H9 (cell line): ENCODE measurements around the gene SETD4. TPM values are rescaled to one million over a fixed set of nuclear protein-coding genes. Genes with fewer than 3 reads are reported as not detected.

Source experiments
- DNase-seq: peaks from one replicate; pipeline ENCODE4 v3.0.0-alpha.2; 2017
- H2AFZ ChIP-seq: one replicate; pipeline ENCODE4 v1.6.1; 2013; ENCODE audit warnings: mild to moderate bottlenecking, low read length, control low read depth, moderate library complexity
- H2AK5ac ChIP-seq: 2 replicates; pipeline ENCODE4 v1.6.1; 2013; ENCODE audit warnings: low read length, control low read depth, mixed read lengths; ENCODE audit not compliant: insufficient read length
- H2BK120ac ChIP-seq: one replicate; pipeline ENCODE4 v1.6.1; 2013; ENCODE audit warnings: low read depth, mild to moderate bottlenecking, low read length, control low read depth, inconsistent platforms; ENCODE audit not compliant: poor library complexity, severe bottlenecking
- H2BK12ac ChIP-seq: 2 replicates; pipeline ENCODE4 v1.6.1; 2013; ENCODE audit warnings: low read length, control low read depth, mixed read lengths, low read depth; ENCODE audit not compliant: insufficient read length
- H2BK15ac ChIP-seq: 2 replicates; pipeline ENCODE4 v1.6.1; 2013; ENCODE audit warnings: low read depth, low read length, control low read depth
- H2BK20ac ChIP-seq: one replicate; pipeline ENCODE4 v1.6.1; 2013; ENCODE audit warnings: low read depth, mild to moderate bottlenecking, low read length, control low read depth, inconsistent platforms; ENCODE audit not compliant: poor library complexity, severe bottlenecking
- H2BK5ac ChIP-seq: 2 replicates; pipeline ENCODE4 v1.6.1; 2013; ENCODE audit warnings: low read length, control low read depth, mixed read lengths; ENCODE audit not compliant: insufficient read length
- H3K14ac ChIP-seq: 2 replicates; pipeline ENCODE4 v1.6.1; 2013; ENCODE audit warnings: low read length, control low read depth; ENCODE audit not compliant: insufficient read depth
- H3K18ac ChIP-seq: 2 replicates; pipeline ENCODE4 v1.6.1; 2013; ENCODE audit warnings: low read depth, mild to moderate bottlenecking, mixed read lengths, low read length, control low read depth; ENCODE audit not compliant: insufficient read length
- H3K23ac ChIP-seq: 2 replicates; pipeline ENCODE4 v1.6.1; 2013; ENCODE audit warnings: low read length, control low read depth, mixed read lengths, low read depth; ENCODE audit not compliant: insufficient read length
- H3K23me2 ChIP-seq: 2 replicates; pipeline ENCODE4 v1.6.1; 2013; ENCODE audit warnings: low read depth, mild to moderate bottlenecking, mixed read lengths, low read length, control low read depth; ENCODE audit not compliant: insufficient read length, poor library complexity, severe bottlenecking
- H3K27ac ChIP-seq: 2 replicates; pipeline ENCODE4 v1.5.1; 2013; ENCODE audit warnings: low read length, control low read depth, mixed read lengths, low read depth; ENCODE audit not compliant: insufficient read length
- H3K27me3 ChIP-seq: 2 replicates; pipeline ENCODE4 v1.6.1; 2013; ENCODE audit warnings: low read length, control low read depth, inconsistent platforms; ENCODE audit not compliant: insufficient read depth
- H3K4ac ChIP-seq: 2 replicates; pipeline ENCODE4 v1.6.1; 2013; ENCODE audit warnings: low read depth, mild to moderate bottlenecking, control low read depth, inconsistent platforms, low read length, moderate library complexity
- H3K4me1 ChIP-seq: 2 replicates; pipeline ENCODE4 v1.6.1; 2013; ENCODE audit warnings: low read length, control low read depth, inconsistent platforms; ENCODE audit not compliant: insufficient read depth
- H3K4me2 ChIP-seq: 2 replicates; pipeline ENCODE4 v1.6.1; 2013; ENCODE audit warnings: low read length, control low read depth, mixed read lengths; ENCODE audit not compliant: insufficient read length, insufficient read depth
- H3K56ac ChIP-seq: 2 replicates; pipeline ENCODE4 v1.6.1; 2013; ENCODE audit warnings: low read depth, mild to moderate bottlenecking, mixed read lengths, low read length, control low read depth; ENCODE audit not compliant: insufficient read length
- H3K79me1 ChIP-seq: 2 replicates; pipeline ENCODE4 v1.6.1; 2013; ENCODE audit warnings: low read depth, mild to moderate bottlenecking, moderate library complexity, low read length, control low read depth, inconsistent platforms; ENCODE audit not compliant: insufficient read depth, poor library complexity, severe bottlenecking
- H3K79me2 ChIP-seq: 2 replicates; pipeline ENCODE4 v1.6.1; 2013; ENCODE audit warnings: low read length, control low read depth, inconsistent platforms; ENCODE audit not compliant: insufficient read depth
- H3K9ac ChIP-seq: 2 replicates; pipeline ENCODE4 v1.6.1; 2013; ENCODE audit warnings: low read length, control low read depth, mixed read lengths; ENCODE audit not compliant: insufficient read length; ENCODE audit errors: extremely low read depth
- H3K9me3 ChIP-seq: one replicate; pipeline ENCODE4 v1.6.1; 2013; ENCODE audit warnings: low read depth, low read length, inconsistent platforms; ENCODE audit not compliant: control insufficient read depth
- H3T11ph ChIP-seq: one replicate; pipeline ENCODE4 v1.6.1; 2013; ENCODE audit warnings: mild to moderate bottlenecking, low read length, control low read depth, inconsistent platforms
- H4K20me1 ChIP-seq: one replicate; pipeline ENCODE4 v1.6.1; 2013; ENCODE audit not compliant: control insufficient read depth, insufficient read length, insufficient read depth
- H4K5ac ChIP-seq: 2 replicates; pipeline ENCODE4 v1.6.1; 2013; ENCODE audit warnings: low read depth, mild to moderate bottlenecking, mixed read lengths, low read length, control low read depth; ENCODE audit not compliant: insufficient read length
- H4K8ac ChIP-seq: replicated peaks from 2 replicates; pipeline ENCODE4 v1.6.1; 2013; ENCODE audit warnings: low read length, control low read depth, mixed read lengths, low read depth; ENCODE audit not compliant: insufficient read length
- H4K91ac ChIP-seq: 2 replicates; pipeline ENCODE4 v1.6.1; 2013; ENCODE audit warnings: low read depth, mild to moderate bottlenecking, moderate library complexity, mixed read lengths, low read length, control low read depth; ENCODE audit not compliant: insufficient read length
- H3K27ac Mint-ChIP-seq, 3 experiments: 2 replicates in 2 of 3; 3 replicates in 1 of 3; pipeline ENCODE4 v1.8.0; 2020 to 2021; ENCODE audit warnings: mixed read lengths in 3 of 3, mild to moderate bottlenecking in 1 of 3, moderate library complexity in 1 of 3
- H3K27me3 Mint-ChIP-seq: 2 replicates; pipeline ENCODE4 v1.8.0; 2021; ENCODE audit warnings: low read depth, mild to moderate bottlenecking, moderate library complexity, mixed read lengths
- H3K36me3 Mint-ChIP-seq, 3 experiments: 2 replicates in 2 of 3; 3 replicates in 1 of 3; pipeline ENCODE4 v1.8.0; 2020 to 2021; ENCODE audit warnings: low read depth in 3 of 3, mixed read lengths in 3 of 3; ENCODE audit not compliant: insufficient read depth in 1 of 3
- H3K4me1 Mint-ChIP-seq, 2 experiments: 2 replicates each; pipeline ENCODE4 v1.8.0; 2020; ENCODE audit warnings: mixed read lengths in 2 of 2
- H3K4me3 Mint-ChIP-seq, 2 experiments: 2 replicates in 1 of 2; 3 replicates in 1 of 2; pipeline ENCODE4 v1.8.0; 2020 to 2021; ENCODE audit warnings: mild to moderate bottlenecking in 2 of 2, mixed read lengths in 2 of 2, moderate library complexity in 1 of 2
- H3K9me3 Mint-ChIP-seq, 2 experiments: 2 replicates in 1 of 2; 3 replicates in 1 of 2; pipeline ENCODE4 v1.8.0; 2020; ENCODE audit warnings: mild to moderate bottlenecking in 2 of 2, mixed read lengths in 2 of 2, moderate library complexity in 1 of 2
- WGBS: extraction: QIAGEN DNeasy Blood & Tissue Kit; methylation state at CpG from one replicate; pipeline ENCODE4 v1.1.7; 2013; ENCODE audit warnings: missing lambda C conversion rate, low lambda C conversion rate, mixed read lengths; ENCODE audit not compliant: insufficient read length; ENCODE audit errors: extremely low coverage; 5-methylcytosine and 5-hydroxymethylcytosine counted together
- total RNA-seq: library from RNA; stranded (reverse); gene quantifications from 2 replicates; pipeline ENCODE4 v1.2.1, GENCODE V29; 2021
- TF ChIP-seq, protein P1 (sequence below): fragments of 200-600 bp; sonication (generic); conservative IDR thresholded peaks from 3 replicates; pipeline ENCODE4 v1.8.0; 2021; ENCODE audit warnings: antibody characterized with exemption, mild to moderate bottlenecking

The SETD4 gene
- total RNA-seq, 1 experiment from 2014 or later = 52.5 TPM

GRCh38 chr21:36048357-36048756 is 12.0 kb downstream of the SETD4 start:
- H2BK120ac ChIP-seq = no peak overlapping the region
- H4K20me1 ChIP-seq = no peaks in the 10 kb centered on the region
- H2BK20ac ChIP-seq = no peak overlapping the region
- H3K4ac ChIP-seq = no peak overlapping the region
- H3K27me3 Mint-ChIP-seq = no peaks in the 10 kb centered on the region
- H3K4me1 Mint-ChIP-seq = no peaks in the 10 kb centered on the region
- H3K23me2 ChIP-seq = no peaks in the 10 kb centered on the region
- H3K56ac ChIP-seq = no peak overlapping the region
- H3K23ac ChIP-seq = no peak overlapping the region
- no peak overlapping the region for H3K14ac ChIP-seq
- no peak overlapping the region for H3K4me3 Mint-ChIP-seq
- H2BK12ac ChIP-seq = no peak overlapping the region
- no peak overlapping the region for H3K4me2 ChIP-seq
- H3K27ac ChIP-seq = no peak overlapping the region
- H3K9ac ChIP-seq = no peak overlapping the region
- peaks cover 59 to 90% (median 80%) of the 10 kb centered on the region in 3 experiments for H3K36me3 Mint-ChIP-seq
- H3T11ph ChIP-seq = no peak overlapping the region
- no peak overlapping the region for H2AFZ ChIP-seq
- no peaks in the 10 kb centered on the region for H3K4me1 ChIP-seq
- no peaks in the 10 kb centered on the region for H3K79me1 ChIP-seq
- H3K9me3 Mint-ChIP-seq = no peaks in the 10 kb centered on the region
- H3K27me3 ChIP-seq = no peaks in the 10 kb centered on the region
- no peak overlapping the region for H4K8ac ChIP-seq
- no peak overlapping the region for H4K5ac ChIP-seq
- H2BK5ac ChIP-seq = no peak overlapping the region
- H2BK15ac ChIP-seq = no peak overlapping the region
- peak overlapping the region in 2 of 3 experiments; percentile 65 to 87; a peak in 2 of 7 replicates for H3K27ac Mint-ChIP-seq
- H4K91ac ChIP-seq = no peak overlapping the region
- TF ChIP-seq, protein P1, sequence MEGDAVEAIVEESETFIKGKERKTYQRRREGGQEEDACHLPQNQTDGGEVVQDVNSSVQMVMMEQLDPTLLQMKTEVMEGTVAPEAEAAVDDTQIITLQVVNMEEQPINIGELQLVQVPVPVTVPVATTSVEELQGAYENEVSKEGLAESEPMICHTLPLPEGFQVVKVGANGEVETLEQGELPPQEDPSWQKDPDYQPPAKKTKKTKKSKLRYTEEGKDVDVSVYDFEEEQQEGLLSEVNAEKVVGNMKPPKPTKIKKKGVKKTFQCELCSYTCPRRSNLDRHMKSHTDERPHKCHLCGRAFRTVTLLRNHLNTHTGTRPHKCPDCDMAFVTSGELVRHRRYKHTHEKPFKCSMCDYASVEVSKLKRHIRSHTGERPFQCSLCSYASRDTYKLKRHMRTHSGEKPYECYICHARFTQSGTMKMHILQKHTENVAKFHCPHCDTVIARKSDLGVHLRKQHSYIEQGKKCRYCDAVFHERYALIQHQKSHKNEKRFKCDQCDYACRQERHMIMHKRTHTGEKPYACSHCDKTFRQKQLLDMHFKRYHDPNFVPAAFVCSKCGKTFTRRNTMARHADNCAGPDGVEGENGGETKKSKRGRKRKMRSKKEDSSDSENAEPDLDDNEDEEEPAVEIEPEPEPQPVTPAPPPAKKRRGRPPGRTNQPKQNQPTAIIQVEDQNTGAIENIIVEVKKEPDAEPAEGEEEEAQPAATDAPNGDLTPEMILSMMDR = no peak
- no CpG with 5 or more reads among the region's 7 CpGs for WGBS
- no peak for DNase-seq
- no peak overlapping the region for H2AK5ac ChIP-seq
- no peak overlapping the region for H3K18ac ChIP-seq
- no peaks in the 10 kb centered on the region; the same call in 1 of the 2 replicates for H3K79me2 ChIP-seq
- H3K9me3 ChIP-seq = no peaks in the 10 kb centered on the region
